ENCODE data around the gene ITGAL. TPM values are rescaled to one million over a fixed set of nuclear protein-coding genes. Genes with fewer than 3 reads are reported as not detected.
"Not testable (repeated sequence)": the region's sequence is repeated elsewhere in the genome, so short reads cannot be mapped to it uniquely, and the experiment has no call there.

Gene ITGAL
- total RNA-seq, 1 donor from 2014 or later, result 4.2 TPM

DNA sequence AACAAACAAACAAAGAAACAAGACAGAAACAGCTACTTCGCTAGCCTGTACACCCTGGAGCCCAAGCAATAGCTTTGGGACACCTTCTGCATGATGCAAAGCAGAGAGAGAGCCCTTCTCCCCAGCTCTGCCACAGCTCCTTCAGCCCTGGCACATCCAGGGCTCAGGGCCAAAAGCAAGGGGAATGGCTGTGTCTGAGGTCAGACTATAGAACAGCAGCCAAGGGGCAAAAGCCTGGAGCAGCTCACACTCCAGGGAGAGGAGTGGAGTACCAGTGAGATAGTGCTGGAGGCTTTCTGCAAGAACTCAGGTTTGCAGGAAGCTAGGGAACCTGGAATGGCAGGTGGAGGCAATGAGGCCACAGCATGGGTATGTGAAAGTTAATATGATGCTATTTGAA, 15.3 kb upstream of the ITGAL start:
- no peaks in the 10 kb centered on the region for H3K4me1 ChIP-seq (ENCODE audit: control insufficient read depth in 3 of 3, insufficient read depth in 3 of 3, low read length in 3 of 3)
- no peaks in the 10 kb centered on the region for H3K9me3 ChIP-seq (ENCODE audit: control insufficient read depth in 3 of 3, low read length in 3 of 3)
- no peaks in the 10 kb centered on the region for H3K36me3 ChIP-seq (ENCODE audit: control insufficient read depth in 3 of 3, insufficient read depth in 3 of 3, low read length in 3 of 3)
- no peaks in the 10 kb centered on the region for H3K27me3 ChIP-seq (ENCODE audit: control insufficient read depth in 3 of 3, insufficient read depth in 3 of 3, low read length in 3 of 3)
- no peak overlapping the region for H3K4me3 ChIP-seq (ENCODE audit: low read length in 3 of 3)
- H3K9ac ChIP-seq (ENCODE audit: low read depth in 1 of 3, low read length in 3 of 3), result no peak overlapping the region
- H3K27ac ChIP-seq (ENCODE audit: low read depth, low read length), result no peak overlapping the region

DNA sequence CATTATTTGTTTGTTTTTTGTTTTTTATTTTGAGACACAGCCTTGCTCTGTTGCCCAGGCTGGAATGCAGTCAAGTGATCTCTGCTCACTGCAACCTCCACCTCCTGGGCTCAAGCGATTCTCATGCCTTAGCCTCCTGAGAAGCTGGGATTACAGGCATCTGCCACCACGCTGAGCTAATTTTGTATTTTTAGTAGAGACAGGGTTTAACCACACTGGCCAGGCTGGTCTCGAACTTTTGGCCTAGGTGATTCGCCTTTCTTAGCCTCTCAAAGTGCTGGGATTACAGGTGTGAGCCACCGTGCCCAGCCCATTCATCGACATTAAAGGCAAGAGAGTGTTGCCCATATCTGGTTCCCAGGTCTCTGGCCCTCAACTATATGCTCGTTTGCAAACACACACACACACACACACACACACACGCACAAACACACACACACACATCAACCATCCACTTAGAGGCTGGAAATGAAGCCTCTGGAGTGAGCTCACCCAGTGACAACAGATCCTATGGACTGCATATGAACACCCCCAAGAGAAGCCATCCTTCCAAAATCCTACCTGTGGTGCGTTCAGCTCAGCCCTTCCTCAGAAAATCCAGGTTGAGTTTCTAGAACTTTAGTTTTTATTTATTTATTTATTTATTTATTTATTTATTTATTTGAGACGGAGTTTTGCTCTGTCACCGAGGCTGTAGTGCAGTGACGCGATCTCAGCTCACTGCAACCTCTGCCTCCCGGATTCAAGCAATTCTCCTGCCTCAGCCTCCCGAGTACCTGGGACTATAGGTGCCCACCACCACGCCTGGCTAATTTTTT, 14.6 kb upstream of the ITGAL start:
- no peaks in the 10 kb centered on the region for H3K36me3 ChIP-seq (ENCODE audit: control insufficient read depth in 3 of 3, insufficient read depth in 3 of 3, low read length in 3 of 3)
- H3K27me3 ChIP-seq (ENCODE audit: control insufficient read depth in 3 of 3, insufficient read depth in 3 of 3, low read length in 3 of 3), result no peaks in the 10 kb centered on the region
- no peaks in the 10 kb centered on the region for H3K9me3 ChIP-seq (ENCODE audit: control insufficient read depth in 3 of 3, low read length in 3 of 3)
- H3K9ac ChIP-seq (ENCODE audit: low read depth in 1 of 3, low read length in 3 of 3), result no peak overlapping the region
- H3K4me1 ChIP-seq (ENCODE audit: control insufficient read depth in 3 of 3, insufficient read depth in 3 of 3, low read length in 3 of 3), result no peaks in the 10 kb centered on the region
- H3K4me3 ChIP-seq (ENCODE audit: low read length in 3 of 3), result no peak overlapping the region
- no peak overlapping the region for H3K27ac ChIP-seq (ENCODE audit: low read depth, low read length)

DNA sequence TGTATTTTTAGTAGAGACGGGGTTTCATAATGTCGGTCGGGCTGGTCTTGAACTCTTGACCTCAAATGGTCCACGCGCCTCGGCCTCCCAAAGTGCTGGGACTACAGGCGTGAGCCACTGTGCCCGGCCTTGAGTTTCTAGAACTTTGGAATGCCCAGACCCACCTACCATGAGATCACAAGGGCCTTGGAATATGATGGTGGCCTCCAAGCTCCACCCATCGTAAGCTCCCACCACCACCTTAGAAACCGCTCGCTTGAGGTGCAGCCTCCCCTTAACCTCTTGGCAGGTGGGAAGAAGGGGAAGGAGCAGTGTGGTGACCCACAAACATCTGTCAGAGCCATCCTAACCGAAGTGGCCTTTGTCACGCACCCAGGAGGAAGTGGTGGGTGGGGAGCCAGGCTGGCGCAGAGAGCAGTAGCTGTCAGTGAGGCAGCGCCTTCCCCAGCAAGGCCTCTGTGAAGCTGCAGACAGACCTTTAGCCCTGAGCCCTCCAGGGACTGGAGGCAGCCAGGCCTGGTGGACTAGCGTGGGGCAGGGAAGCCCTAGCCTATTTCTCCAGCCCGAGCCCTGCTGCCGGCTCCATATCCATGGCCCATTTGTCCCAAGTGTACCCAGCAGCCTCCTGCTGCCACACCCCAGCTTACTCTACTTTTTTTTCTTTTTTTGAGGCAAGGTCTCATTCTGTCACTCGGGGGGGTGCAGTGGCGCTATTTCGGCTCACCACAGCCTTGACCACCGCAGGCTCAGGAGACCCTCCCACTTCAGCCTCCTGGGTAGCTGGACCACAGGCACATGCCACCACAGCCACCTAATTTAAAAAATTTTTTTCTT, 13.8 kb upstream of the ITGAL start:
- no peak overlapping the region for H3K9ac ChIP-seq (ENCODE audit: low read depth in 1 of 3, low read length in 3 of 3)
- no peaks in the 10 kb centered on the region for H3K4me1 ChIP-seq (ENCODE audit: control insufficient read depth in 3 of 3, insufficient read depth in 3 of 3, low read length in 3 of 3)
- H3K4me3 ChIP-seq (ENCODE audit: low read length in 3 of 3), result no peak overlapping the region
- no peaks in the 10 kb centered on the region for H3K36me3 ChIP-seq (ENCODE audit: control insufficient read depth in 3 of 3, insufficient read depth in 3 of 3, low read length in 3 of 3)
- no peaks in the 10 kb centered on the region for H3K27me3 ChIP-seq (ENCODE audit: control insufficient read depth in 3 of 3, insufficient read depth in 3 of 3, low read length in 3 of 3)
- no peaks in the 10 kb centered on the region for H3K9me3 ChIP-seq (ENCODE audit: control insufficient read depth in 3 of 3, low read length in 3 of 3)
- no peak overlapping the region for H3K27ac ChIP-seq (ENCODE audit: low read depth, low read length)

DNA sequence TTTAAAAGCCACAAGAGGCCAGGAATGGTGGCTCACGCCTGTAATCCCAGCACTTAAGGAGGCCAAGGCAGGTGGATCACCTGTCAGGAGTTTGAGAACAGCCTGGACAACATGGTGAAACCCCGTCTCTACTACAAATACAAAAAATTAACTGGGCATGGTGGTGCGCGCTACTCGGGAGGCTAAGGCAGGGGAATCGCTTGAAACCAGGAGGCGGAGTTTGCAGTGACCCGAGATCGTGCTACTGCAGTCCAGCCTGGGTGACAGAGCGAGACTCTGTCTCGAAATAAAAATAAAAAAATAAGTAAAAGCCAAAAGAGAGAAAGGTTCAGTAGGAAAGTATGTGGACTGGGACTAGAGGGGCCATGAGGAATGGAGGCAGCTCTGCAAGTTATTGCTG, 13.1 kb upstream of the ITGAL start:
- Histone ChIP-seq H3K27me3 (ENCODE audit: control insufficient read depth in 3 of 3, insufficient read depth in 3 of 3, low read length in 3 of 3) (no peaks in the 10 kb centered on the region), H3K4me1 (ENCODE audit: control insufficient read depth in 3 of 3, insufficient read depth in 3 of 3, low read length in 3 of 3) (no peaks in the 10 kb centered on the region), H3K27ac (ENCODE audit: low read depth, low read length) (no peak overlapping the region)

DNA sequence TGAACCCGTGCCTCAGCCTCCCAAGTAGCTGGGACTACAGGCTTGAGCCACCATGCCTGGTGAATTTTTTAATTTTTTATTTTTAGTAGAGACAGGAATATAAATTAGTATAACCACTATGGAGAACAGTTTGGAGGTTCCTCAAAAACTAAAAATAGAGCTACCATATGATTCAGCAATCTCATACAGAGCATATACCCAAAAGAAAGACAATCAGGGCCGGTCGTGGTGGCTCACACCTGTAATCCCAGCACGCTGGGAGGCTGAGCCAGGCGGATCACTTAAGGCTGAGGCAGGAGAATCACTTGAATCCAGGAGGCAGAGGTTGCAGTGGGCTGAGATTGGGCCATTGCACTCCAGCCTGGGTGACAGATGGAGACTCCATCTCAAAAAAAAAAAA, 11.1 kb upstream of the ITGAL start:
- not testable (repeated sequence) for H3K9me3 ChIP-seq (ENCODE audit: control insufficient read depth in 3 of 3, low read length in 3 of 3); H3K9ac ChIP-seq (ENCODE audit: low read depth in 1 of 3, low read length in 3 of 3); H3K27me3 ChIP-seq (ENCODE audit: control insufficient read depth in 3 of 3, insufficient read depth in 3 of 3, low read length in 3 of 3); H3K4me3 ChIP-seq (ENCODE audit: low read length in 3 of 3); H3K27ac ChIP-seq (ENCODE audit: low read depth, low read length); H3K4me1 ChIP-seq (ENCODE audit: control insufficient read depth in 3 of 3, insufficient read depth in 3 of 3, low read length in 3 of 3); H3K36me3 ChIP-seq (ENCODE audit: control insufficient read depth in 3 of 3, insufficient read depth in 3 of 3, low read length in 3 of 3)

More for the DNA sequence above, 13.1 kb upstream of the ITGAL start:
- Histone ChIP-seq H3K4me3 (ENCODE audit: low read length in 3 of 3) (no peak overlapping the region), H3K9ac (ENCODE audit: low read depth in 1 of 3, low read length in 3 of 3) (no peak overlapping the region), H3K36me3 (ENCODE audit: control insufficient read depth in 3 of 3, insufficient read depth in 3 of 3, low read length in 3 of 3) (no peaks in the 10 kb centered on the region), H3K9me3 (ENCODE audit: control insufficient read depth in 3 of 3, low read length in 3 of 3) (no peaks in the 10 kb centered on the region)

DNA sequence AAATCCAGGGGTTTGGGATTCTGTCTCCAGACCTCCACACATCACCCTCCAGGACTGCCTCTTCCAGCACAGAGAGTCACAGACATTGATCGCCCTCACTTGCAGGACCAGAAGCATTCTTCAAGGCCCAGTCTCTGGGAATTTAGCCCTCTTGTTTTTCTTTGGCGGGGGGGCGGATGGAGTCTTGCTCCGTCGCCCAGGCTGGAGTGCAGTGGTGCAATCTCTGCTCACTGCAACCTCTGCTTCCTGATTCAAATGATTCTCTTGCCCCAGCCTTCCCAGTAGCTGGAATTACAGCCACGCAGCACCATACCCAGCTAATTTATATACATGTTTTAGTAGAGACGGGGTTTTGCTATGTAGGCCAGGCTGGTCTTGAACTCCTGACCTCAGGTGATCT, 8.5 kb upstream of the ITGAL start:
- H3K9me3 ChIP-seq (ENCODE audit: control insufficient read depth in 3 of 3, low read length in 3 of 3), result no peaks in the 10 kb centered on the region
- no peaks in the 10 kb centered on the region for H3K27me3 ChIP-seq (ENCODE audit: control insufficient read depth in 3 of 3, insufficient read depth in 3 of 3, low read length in 3 of 3)
- no peak overlapping the region for H3K9ac ChIP-seq (ENCODE audit: low read depth in 1 of 3, low read length in 3 of 3)
- no peaks in the 10 kb centered on the region for H3K4me1 ChIP-seq (ENCODE audit: control insufficient read depth in 3 of 3, insufficient read depth in 3 of 3, low read length in 3 of 3)
- no peaks in the 10 kb centered on the region for H3K36me3 ChIP-seq (ENCODE audit: control insufficient read depth in 3 of 3, insufficient read depth in 3 of 3, low read length in 3 of 3)
- no peak overlapping the region for H3K27ac ChIP-seq (ENCODE audit: low read depth, low read length)
- no peak overlapping the region for H3K4me3 ChIP-seq (ENCODE audit: low read length in 3 of 3)

DNA sequence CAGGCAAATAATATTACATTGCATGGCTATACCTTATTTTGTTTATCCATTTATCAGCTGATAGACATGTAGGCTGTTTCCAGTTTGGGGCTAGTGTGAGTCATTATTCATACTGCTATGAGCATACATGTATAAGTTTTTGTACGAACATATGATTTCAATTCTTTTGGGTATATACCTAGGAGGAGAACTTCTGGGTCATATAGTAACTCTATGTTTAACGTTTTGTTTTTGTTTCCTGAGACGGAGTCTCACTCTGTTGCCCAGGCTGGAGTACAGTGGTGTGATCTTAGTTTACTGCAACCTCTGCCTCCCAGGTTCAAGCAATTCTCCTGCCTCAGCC, 2.4 kb upstream of the ITGAL start:
- H3K36me3 ChIP-seq (ENCODE audit: control insufficient read depth in 3 of 3, insufficient read depth in 3 of 3, low read length in 3 of 3), result no peaks in the 10 kb centered on the region
- no peak overlapping the region for H3K4me3 ChIP-seq (ENCODE audit: low read length in 3 of 3)
- no peaks in the 10 kb centered on the region for H3K4me1 ChIP-seq (ENCODE audit: control insufficient read depth in 3 of 3, insufficient read depth in 3 of 3, low read length in 3 of 3)
- H3K27ac ChIP-seq (ENCODE audit: low read depth, low read length), result no peak overlapping the region
- H3K9me3 ChIP-seq (ENCODE audit: control insufficient read depth in 3 of 3, low read length in 3 of 3), result no peaks in the 10 kb centered on the region
- H3K27me3 ChIP-seq (ENCODE audit: control insufficient read depth in 3 of 3, insufficient read depth in 3 of 3, low read length in 3 of 3), result peaks cover 19 to 26% (median 24%) of the 10 kb centered on the region in 3 donors
- no peak overlapping the region for H3K9ac ChIP-seq (ENCODE audit: low read depth in 1 of 3, low read length in 3 of 3)

DNA sequence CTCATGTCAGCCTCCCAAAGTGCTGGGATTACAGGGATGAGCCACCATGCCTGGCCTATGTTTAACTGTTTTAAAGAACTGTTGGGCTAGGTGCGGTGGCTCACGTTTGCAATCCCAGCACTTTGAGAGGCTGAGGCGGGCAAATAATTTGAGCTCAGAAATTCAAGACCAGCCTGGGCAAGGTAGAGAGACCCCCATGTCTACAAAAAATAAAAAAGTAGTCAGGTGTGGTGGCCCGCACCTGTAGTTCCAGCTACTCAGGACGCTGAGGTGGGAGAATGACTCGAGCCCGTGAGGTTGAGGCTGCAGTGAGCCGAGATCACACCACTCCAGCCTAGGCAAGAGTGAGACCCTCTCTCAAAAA, 1.9 kb upstream of the ITGAL start:
- no peak overlapping the region for H3K9ac ChIP-seq (ENCODE audit: low read depth in 1 of 3, low read length in 3 of 3)
- H3K27ac ChIP-seq (ENCODE audit: low read depth, low read length), result no peak overlapping the region
- H3K4me3 ChIP-seq (ENCODE audit: low read length in 3 of 3), result no peak overlapping the region
- peaks cover 23 to 29% (median 27%) of the 10 kb centered on the region in 3 donors for H3K27me3 ChIP-seq (ENCODE audit: control insufficient read depth in 3 of 3, insufficient read depth in 3 of 3, low read length in 3 of 3)
- H3K9me3 ChIP-seq (ENCODE audit: control insufficient read depth in 3 of 3, low read length in 3 of 3), result no peaks in the 10 kb centered on the region
- H3K4me1 ChIP-seq (ENCODE audit: control insufficient read depth in 3 of 3, insufficient read depth in 3 of 3, low read length in 3 of 3), result no peaks in the 10 kb centered on the region
- H3K36me3 ChIP-seq (ENCODE audit: control insufficient read depth in 3 of 3, insufficient read depth in 3 of 3, low read length in 3 of 3), result no peaks in the 10 kb centered on the region

DNA sequence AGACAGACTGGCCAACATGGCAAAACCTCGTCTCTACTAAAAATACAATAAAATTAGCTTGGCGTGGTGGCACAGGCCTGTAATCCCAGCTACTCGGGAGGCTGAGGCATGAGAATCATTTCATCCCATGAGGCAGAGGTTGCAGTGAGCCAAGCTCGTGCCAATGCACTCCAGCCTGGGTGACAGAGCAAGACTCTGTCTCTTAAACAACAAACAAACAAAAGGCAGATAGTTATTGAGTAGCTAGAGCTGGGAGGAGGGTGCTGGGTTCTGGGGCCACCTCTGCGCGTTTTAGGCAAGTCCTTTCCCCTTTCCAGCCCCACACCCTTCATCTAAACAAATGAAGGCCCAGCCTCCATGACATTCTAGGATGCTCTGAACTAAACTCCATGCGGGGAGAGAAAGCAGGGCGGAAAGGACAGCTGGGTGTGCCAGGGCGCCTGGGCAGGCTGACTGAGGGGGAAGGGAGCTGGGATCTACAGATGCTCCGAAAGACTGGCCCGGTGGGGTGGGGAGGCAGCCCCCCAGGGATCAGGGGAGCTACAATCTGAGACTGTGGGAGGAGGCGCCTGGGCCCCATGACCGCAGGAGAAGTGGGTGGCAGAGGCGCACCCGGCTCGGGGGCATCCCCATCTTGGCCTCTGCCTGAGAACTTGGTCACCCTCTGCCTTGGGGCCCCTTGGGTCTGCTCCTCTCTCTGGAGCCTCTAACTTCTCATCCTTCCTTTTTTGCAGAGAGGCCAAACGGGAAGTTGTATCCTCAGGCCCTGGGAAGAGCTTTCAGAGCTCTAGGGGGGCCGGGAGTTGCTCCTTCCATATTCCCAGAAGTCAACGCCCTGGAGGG, 910 bp downstream of the ITGAL start:
- peaks cover 27 to 29% (median 27%) of the 10 kb centered on the region in 3 donors for H3K27me3 ChIP-seq (ENCODE audit: control insufficient read depth in 3 of 3, insufficient read depth in 3 of 3, low read length in 3 of 3)
- H3K4me3 ChIP-seq (ENCODE audit: low read length in 3 of 3), result no peak overlapping the region
- no peaks in the 10 kb centered on the region for H3K4me1 ChIP-seq (ENCODE audit: control insufficient read depth in 3 of 3, insufficient read depth in 3 of 3, low read length in 3 of 3)
- H3K9me3 ChIP-seq (ENCODE audit: control insufficient read depth in 3 of 3, low read length in 3 of 3), result no peaks in the 10 kb centered on the region
- H3K36me3 ChIP-seq (ENCODE audit: control insufficient read depth in 3 of 3, insufficient read depth in 3 of 3, low read length in 3 of 3), result no peaks in the 10 kb centered on the region
- no peak overlapping the region for H3K9ac ChIP-seq (ENCODE audit: low read depth in 1 of 3, low read length in 3 of 3)
- no peak overlapping the region for H3K27ac ChIP-seq (ENCODE audit: low read depth, low read length)

DNA sequence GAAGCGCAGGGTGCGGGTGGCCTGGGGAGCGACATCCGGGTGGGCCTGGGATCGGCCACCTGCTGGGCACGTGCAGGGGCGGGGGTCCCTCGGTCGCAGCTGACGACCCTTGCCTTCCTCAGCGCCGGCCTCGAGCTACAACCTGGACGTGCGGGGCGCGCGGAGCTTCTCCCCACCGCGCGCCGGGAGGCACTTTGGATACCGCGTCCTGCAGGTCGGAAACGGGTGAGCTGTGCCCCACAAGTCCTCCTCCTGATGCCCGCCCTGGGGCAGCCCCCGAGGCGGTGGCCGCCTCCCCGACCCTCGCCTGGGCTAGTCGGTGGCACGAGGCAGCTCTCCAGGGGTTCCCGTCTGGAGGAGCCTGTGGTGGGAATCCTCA, 1.5 kb downstream of the ITGAL start:
- H3K4me3 ChIP-seq (ENCODE audit: low read length in 3 of 3), result no peak overlapping the region
- no peaks in the 10 kb centered on the region for H3K9me3 ChIP-seq (ENCODE audit: control insufficient read depth in 3 of 3, low read length in 3 of 3)
- H3K9ac ChIP-seq (ENCODE audit: low read depth in 1 of 3, low read length in 3 of 3), result no peak overlapping the region
- H3K27me3 ChIP-seq (ENCODE audit: control insufficient read depth in 3 of 3, insufficient read depth in 3 of 3, low read length in 3 of 3), result peaks cover 27 to 29% (median 27%) of the 10 kb centered on the region in 3 donors
- H3K27ac ChIP-seq (ENCODE audit: low read depth, low read length), result no peak overlapping the region
- H3K4me1 ChIP-seq (ENCODE audit: control insufficient read depth in 3 of 3, insufficient read depth in 3 of 3, low read length in 3 of 3), result no peaks in the 10 kb centered on the region
- no peaks in the 10 kb centered on the region for H3K36me3 ChIP-seq (ENCODE audit: control insufficient read depth in 3 of 3, insufficient read depth in 3 of 3, low read length in 3 of 3)

Measured in skeletal muscle tissue (tissue), 4 donors.